DMS53 treated with DMSO at 0.1 percent for 48 hours (cell line): ENCODE results near the gene FBXO2.

Source experiments
- DNase-seq: peaks from one replicate; lab custom pipeline; 2025; ENCODE audit not compliant: unreplicated experiment; lab: John Stamatoyannopoulos, UW

Gene FBXO2

DNA sequence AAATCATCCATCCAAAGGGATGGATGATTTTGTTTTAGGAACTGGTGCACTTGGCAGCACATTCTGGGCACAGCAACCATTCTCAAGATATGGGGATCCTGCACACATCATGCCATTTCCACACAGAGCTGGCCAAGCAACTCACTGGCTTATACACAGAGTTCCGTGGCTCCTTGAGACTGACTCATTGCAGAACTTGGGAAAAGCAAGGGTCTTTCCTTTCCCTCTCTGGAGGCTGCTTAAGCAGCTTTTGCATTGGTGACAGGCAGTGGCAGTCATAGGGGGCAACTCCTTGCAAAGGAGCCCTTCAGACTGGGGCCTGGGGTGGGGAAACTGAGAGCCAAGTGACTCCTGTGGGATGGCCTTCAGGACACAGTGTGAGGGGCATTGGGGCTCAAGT, 28.6 kb upstream of the FBXO2 start:
- DNase-seq = no peak

DNA sequence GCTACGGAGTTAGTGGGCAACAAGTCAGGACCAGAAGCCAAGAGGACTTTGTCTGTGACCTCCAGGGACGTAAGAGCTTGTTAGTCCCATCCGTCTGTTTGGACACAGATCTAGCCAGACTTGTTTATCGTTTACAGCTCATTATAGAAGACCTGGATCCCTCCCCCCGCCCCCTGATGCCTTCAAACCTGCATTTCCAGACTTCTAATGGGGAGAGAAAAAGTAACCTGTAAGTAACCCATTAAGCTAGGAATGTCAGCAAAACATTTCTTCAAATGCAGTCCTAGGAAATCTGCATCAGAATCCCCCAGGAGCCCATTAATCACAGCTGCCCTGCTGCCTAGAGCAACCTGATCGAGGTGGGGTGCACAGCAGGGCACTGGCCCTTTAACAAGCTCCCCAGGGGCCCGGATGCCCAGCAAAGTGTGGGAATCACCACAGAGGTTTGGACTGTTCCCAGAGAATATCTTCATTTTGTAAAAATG, 28.1 kb upstream of the FBXO2 start:
- DNase-seq = no peak

DNA sequence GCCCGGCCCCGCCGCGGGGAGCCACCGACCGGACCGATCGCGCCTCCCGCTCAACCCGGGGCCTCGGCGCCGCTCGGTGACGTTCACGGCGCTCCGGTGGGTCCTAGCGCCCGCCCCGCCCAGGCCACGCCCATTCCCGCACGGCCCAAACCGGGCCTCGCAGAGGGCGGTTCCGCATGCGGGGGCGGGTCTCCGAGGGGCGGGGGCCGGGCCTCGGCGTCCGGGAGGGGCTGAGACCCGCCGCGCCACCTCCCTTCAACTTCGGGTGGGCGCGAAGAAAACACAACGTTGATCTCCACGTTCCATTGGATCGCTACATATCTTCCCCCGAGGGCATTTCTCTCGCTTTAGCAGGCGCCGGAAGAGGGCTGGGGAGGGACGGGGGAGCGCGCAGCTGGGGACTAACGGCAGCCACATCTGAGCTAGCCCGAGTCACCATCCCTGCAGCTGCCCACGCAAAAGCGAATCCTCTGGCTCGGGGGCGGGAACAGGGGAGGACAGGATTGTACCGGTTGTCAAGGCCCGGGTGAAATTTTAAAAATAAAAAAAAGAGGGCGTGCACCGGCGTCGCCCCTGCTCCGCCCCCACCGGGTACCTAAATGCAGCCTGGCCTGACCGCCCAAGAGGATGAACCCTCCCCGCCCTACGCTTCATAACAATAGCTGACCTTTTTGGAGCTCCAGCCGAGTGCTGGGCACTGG, 27.0 kb upstream of the FBXO2 start, which contains the start of gene MAD2L2:
Gene MAD2L2, minus strand, starts transcription at position 78 of the 701 bp plus-strand sequence. CDS start 547 bp downstream, outside the sequence.
- peak; percentile 61 for DNase-seq

DNA sequence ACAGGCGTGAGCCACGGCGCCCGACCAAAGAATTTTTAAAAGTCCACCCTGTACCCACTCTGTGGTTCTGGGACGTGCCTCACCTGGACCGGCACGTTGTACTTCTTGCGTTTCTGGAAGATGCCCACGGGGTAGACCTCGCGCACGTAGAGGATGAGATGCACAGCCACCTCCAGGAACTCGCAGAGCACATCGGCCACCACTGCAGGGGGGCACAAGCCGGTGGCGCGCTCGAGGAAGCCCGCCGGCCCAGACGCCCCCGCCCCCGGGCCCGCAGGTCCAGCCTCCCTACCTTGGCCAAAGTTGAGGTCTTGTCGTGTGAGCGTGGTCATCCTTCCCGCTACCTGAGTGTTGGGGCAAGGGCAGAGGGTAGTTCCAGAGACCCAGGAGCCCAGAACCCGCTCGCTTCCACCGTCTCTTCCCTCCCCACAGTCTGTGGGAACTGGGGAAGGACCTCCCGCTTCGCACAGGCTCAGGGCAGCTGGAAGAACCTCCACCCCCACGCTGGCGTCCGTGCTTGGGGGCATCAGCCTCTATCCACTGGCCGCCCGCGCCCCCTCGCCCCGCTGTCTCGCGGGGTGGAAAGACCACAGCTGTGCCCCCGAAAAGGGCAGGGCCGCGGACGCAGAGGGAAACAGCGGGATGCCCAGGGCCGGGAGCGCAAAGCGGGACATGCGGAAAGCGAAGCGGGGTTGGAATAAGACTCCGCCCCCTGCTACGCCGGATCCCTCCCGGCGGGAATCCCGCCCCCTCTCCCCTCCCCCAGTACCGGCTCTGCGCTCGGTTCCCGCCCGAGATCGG, 26.2 kb upstream of the FBXO2 start:
- DNase-seq = no peak

DNA sequence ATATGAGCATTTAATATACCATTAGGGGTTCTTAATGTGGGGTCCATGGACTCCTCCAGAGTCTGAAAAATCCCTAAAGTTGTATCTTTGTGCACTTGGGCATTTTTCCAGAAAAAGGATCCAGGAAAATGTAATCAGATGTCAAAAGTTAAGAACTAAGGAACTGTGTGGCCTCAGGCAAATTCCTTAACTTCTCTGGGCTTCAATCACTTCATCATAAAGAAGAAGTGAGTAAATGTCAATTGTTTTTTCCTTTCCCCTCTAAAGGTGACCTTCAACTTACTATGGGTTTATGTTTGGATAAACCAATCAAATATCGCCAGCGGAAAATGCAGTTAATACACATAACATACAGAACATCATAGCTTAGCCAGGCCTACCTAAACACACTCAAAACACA, 24.2 kb upstream of the FBXO2 start:
- DNase-seq = no peak

DNA sequence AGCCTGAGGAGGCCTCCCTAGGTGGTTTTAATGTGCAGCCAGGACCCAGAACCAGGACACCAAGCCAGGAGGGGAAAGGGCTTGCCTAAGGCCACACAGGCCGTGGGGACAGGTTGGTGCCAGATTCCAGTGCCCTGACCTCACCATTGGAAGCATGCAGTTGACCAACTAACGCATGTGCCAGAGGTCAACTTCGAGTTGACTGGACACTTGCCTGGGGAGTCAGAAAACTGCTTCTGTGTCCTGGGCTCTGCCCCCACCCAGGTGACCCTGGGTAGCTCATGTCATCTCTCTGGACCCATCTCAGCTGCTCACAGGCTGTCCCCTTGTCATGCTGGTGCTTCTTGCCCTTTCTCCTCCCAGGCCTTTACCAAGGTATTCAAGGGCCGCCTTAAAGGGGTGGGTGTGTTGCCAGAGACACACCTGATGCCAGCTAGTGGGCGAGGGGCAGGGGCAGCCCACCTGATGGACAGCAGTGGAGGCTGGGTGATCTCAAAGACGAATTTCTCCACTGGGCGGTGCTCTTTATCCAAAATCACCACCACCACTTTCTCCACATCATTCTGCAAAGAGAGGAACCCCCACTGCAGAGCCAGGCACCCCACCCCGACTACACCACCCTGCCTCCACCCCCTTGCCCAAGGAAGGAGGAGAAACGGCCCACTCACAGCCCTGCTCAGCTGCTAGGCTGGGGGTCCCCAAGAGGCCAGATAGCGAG, 22.3 kb upstream of the FBXO2 start:
- no peak for DNase-seq

DNA sequence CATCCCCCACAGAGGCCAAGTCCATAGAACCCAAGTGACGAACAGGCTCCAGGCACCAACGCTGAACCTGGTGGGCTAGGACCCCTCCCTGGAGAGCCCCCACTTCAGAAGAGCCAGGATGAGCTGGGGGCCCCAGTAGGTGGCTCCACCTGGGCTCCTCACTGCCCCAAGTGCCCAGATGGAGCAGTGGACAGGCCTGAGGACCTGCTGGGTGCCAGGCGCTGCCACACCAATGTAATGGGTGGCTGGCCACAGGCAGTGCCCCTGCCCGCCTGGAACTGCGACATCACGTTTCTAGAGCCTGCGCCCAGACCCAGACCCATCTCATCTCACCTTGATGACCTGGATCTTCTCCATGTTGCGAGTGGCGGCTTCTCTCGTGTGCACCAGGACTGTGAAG, 21.1 kb upstream of the FBXO2 start:
- DNase-seq = no peak

DNA sequence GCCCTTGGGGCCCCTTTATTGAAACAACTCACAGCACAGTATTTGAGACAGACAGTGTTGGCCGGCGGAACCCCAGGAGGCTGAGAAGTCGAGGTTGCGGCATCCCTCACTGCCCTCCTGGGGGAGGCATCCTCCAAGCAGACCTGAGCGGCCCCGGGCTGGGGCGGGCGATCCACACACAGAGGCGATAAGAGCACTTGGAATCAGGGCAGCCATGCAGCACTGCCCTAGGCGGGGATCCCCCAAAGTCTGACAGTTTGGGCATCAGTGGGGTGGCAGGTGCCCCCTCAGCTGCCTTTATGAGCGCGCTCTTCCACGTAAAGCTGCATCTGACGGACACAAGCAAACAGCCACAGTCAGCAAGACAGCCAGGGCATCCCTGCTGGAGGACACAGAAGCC, 20.3 kb upstream of the FBXO2 start:
- no peak for DNase-seq

DNA sequence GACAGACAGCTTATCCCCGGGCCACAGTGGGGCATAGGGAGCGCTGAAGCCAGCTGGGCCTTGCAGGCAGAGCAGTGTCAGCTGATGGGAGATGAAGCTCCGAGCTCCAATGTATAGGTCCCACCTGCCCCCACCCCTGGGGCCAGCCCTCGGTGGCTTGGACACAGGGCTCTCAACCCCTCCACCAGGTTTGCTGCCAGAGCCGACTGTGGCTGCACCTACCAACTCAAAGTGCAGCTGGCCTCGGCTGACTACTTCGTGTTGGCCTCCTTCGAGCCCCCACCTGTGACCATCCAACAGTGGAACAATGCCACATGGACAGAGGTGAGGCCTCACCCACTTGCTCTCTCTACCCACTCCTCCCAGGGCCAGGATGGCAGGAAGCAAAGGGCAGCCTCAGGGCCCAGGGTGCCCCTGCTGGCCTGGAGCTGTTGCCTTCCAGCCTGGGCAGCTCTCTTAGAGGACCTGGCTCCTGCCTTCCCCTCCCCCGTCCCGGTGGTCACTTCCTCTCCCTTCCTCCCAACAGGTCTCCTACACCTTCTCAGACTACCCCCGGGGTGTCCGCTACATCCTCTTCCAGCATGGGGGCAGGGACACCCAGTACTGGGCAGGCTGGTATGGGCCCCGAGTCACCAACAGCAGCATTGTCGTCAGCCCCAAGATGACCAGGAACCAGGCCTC, 19.0 kb upstream of the FBXO2 start:
- no peak for DNase-seq

DNA sequence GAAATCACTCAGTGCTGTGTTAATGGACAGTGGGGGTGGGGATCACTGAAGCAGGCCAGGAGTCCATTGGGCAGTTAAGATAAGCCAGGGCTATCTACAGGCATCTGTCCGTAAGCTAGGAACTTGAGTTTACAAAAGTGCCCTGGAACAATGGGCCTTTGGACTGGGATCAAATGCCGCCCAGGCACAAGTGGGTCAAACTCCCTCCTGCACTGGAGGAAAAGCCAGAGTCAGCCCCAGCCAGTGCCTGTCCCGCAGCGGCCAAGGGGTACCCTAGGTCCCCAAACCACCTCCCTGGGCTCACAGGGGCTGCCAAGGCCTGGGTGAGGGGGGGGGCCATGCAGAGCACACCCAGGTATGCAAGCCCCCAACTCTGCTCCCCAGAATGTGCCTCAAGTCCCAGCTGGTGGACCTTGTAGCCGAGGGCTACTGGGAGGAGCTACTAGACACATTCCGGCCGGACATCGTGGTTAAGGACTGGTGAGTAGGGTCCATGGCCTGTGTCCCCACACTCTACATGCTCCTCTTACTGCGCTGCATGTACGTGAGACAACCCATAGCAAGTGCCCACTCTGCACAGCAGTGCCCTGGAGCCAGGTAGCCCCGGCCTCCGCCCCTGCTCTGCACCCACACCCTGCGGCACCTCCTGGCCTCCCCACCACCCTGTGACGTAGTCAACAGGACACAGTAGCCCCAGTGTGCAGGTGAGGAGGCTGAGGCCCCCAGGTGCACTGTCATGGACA, 17.5 kb upstream of the FBXO2 start:
- no peak for DNase-seq

DNA sequence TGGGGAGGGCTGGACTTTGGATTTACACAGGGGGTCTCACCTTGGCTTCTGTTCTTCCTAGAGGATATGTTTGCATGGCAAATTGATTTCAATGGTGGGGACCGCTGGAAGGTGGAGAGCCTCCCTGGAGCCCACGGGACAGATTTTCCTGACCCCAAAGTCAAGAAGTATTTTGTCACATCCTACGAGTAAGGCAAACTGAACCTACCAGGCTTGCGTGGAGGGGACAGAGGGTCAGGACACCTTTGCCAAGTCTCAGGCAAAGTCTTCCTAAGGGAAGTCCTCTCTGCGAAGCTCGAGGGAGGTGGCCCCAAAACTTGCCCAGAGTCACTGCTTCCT, 16.9 kb upstream of the FBXO2 start:
- no peak for DNase-seq

DNA sequence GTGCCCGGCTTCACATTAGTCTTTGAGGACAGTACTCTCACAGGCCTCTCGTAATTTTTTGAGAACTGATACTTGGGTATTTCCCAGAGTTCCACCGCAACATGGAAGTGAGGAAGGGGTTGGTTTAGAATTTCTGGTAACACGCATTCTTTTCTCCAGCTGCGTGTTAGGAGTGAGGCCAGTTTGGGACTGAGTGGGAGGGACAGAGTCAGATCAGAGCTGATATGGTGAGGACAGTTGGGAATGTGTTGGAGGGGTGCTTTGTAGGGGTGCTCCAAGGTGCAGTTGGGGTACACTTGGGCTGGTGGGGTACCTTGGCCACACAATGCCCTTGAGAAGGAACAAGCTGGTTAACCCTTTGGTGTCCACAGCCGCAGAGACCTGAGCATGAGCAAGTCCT, 16.5 kb upstream of the FBXO2 start:
- DNase-seq = no peak

DNA sequence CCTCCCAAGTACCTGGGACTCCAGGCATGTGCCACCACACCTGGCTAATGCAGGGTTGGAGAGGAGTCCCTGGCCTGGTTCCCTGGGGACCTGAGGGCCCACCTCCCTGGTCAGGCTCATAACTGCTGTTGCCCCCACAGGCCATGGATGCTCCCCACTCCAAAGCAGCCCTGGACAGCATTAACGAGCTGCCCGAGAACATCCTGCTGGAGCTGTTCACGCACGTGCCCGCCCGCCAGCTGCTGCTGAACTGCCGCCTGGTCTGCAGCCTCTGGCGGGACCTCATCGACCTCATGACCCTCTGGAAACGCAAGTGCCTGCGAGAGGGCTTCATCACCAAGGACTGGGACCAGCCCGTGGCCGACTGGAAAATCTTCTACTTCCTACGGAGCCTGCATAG, 14.3 kb upstream of the FBXO2 start:
- DNase-seq = no peak

DNA sequence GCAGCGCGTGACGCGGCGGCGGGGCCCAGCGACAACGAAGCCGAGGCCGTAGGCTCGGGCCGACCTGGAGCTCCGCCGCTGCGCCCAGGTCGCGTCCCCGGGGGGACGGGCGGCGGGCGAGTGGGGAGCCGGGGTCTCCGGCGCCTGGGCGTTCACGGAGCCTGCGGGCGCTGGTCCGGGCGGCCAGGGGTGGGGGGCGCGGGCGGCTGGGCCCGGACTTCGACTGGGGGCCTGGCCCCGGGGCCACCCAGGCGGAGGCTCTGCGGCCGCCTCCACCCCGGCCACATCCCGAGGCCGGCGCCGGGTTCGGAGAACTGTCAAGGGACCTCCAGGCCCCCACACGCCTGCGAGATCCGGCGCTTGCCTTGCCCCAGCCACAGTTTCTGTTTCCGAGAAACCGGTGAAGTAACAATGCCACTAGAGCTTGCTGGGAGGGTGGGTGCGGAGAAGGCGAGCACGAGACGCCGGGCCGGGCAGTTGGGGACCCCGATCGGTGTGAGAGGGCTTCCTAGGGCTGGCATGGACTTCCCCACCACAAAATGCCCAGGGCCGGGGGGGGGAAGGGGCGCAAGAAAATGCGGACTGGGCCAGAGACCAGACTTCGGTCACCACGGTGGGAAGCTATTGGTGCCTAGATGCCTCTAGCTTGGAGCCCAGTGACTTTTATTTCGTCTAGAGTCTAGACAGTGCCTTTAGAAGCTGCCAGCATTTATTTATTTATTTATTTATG, 10.3 kb upstream of the FBXO2 start:
- DNase-seq = peak; percentile 13

DNA sequence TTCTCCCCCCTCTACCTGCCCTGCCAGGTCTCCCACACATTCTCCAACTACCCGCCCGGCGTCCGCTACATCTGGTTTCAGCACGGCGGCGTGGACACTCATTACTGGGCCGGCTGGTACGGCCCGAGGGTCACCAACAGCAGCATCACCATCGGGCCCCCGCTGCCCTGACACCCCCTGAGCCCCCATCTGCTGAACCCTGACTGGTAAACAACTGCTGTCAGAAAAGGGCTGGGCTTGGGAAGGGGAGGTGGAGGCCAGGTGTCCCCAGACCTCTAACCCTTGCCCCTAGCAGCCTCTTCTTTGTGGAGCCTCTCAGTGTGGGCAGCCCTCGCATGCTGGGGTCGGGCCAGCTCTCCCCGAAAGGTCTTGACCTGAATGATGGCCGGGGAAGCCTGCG, 6.9 kb upstream of the FBXO2 start:
- no peak for DNase-seq

DNA sequence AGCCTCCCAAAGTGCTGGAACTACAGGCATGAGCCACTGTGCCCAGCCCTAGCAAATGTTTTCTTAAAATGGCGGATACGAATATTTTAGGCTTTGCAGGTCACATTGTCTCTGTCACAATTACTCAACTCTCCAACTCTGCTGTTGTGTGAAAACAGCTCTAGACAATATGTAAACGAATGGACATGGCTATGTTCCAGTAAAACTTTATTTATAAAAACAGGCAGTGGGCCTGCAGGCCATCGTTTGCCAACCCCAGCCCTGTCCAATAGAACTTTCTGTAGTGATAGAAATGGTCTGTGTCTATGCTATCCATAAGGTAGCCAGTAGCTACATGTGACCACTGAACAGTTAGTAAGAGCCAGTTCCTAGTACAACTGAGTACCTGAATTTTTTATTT, 5.5 kb upstream of the FBXO2 start:
- no peak for DNase-seq

DNA sequence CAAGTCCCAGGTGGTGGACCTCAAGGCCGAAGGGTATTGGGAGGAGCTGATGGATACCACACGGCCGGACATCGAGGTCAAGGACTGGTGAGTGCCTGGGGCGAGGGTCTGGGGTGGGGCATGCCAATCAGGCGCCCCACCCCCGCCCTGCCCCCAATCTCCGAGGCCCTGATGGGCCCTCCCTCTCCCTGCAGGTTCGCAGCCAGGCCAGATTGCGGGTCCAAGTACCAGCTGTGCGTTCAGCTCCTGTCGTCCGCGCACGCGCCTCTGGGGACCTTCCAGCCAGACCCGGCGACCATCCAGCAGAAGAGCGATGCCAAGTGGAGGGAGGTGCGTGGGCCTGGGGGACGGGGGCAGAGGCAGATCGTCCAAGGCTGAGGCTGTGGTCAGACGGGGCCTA, 4.3 kb upstream of the FBXO2 start:
- no peak for DNase-seq

DNA sequence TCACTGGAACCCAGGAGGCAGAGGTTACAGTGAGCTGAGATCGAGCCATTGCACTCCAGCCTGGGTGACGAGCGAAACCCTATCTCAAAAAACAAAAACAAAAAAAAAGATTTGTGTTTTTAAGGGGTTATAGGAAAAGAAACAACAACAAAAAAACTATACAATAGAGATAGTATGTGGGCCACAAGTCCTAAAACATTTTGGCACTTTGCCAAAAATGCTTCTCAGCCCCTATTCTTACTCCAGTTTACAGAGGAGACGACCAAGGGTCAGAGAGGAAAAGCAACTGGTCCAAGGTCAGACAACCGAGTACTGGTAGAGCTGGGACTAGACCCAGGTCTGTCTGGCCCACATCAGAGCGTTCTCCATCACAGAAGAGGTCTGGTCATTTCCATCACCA, 3.4 kb upstream of the FBXO2 start:
- no peak for DNase-seq

DNA sequence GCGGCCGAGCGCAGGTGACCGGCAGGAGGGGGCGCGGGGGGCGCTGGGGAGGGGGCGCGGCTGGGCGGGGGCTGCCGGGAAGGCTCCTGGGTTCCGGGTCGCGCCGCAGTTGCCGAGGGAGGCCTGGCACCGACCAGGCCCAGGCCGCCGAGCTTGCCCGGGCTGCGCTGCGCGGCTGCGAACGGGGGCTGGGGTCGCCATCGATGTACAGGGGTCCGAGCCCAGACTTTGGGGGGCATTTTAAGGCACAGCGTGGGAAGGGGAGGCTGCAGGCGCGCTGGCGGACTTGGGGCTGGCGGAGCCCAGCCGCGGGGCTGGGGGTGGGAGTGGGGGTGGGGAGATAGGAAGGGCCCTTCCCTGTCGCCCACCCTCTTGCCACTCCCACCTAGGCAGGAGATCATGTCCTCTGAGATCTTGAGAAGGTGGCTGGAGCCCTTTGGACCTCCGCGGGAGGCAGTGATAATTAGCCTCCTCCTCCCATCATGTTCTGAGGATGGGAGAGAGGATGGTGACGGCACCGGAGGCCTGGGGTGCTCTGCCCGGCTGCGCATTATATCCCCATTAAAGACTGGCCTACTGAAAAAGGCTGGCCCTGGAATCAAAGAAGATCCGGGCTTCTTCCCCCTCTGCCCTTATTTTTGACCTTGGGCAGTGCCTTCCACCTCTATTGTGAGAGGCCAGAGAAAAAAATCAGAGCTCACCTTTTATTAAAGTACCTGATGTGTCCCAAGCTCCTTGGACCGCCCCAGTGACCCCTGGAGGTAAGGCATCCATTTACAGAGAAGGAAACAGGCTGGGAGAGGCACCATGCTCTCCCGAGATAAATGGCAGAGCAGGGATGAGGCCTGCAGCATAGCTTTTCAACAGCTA, 945 bp upstream of the FBXO2 start:
- no peak for DNase-seq
